HEK293T (cell line): ENCODE data around the gene TMEM88.

Source experiments
- FOXM1 ChIP-seq: fragments of 450-650 bp; IDR thresholded peaks from 2 replicates; pipeline ENCODE4 v1.6.1; 2017; ENCODE audit warnings: mild to moderate bottlenecking, borderline replicate concordance
- HDGF ChIP-seq: fragments of 450-650 bp; IDR thresholded peaks from 2 replicates; pipeline ENCODE4 v1.6.1; 2017; ENCODE audit warnings: antibody characterized with exemption, borderline replicate concordance
- SP1 ChIP-seq: fragments of 450-650 bp; IDR thresholded peaks from 2 replicates; pipeline ENCODE4 v1.6.1; 2017

DNA sequence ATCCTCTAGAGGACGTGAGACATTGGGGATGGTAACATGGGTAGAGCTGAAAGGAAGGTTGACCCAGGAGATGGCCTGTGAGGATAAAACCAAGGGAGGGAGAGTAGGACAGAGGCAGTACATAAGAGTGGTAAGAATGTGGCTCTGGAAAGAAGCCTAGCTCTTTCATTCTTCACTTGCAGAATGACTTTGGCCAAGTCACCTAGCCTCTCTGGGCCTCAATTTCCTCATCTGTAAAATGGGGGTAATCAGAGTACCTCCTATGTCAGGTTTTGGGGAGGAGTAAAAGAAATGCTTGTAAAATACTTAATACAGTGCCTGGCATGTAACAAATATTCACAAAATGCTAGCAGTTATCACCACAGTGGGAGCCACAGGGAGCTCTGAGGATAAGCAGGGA is 14.0 kb upstream of the TMEM88 start:
- TF ChIP-seq SP1 (no peak), FOXM1 (no peak), HDGF (no peak)
